Hepatocyte (in vitro differentiated cells): ENCODE results near the gene PDE8B.

Experiments used
- EZH2 ChIP-seq: fragments of 200-600 bp; sonication (generic); IDR thresholded peaks from 2 replicates; pipeline ENCODE4 v1.6.1; 2016; ENCODE audit warnings: antibody characterized with exemption, mild to moderate bottlenecking, borderline replicate concordance
- EZH2phosphoT487 ChIP-seq: fragments of 200-600 bp; sonication (generic); IDR thresholded peaks from one replicate; pipeline ENCODE4 v1.6.1; 2018; ENCODE audit warnings: antibody characterized with exemption, mild to moderate bottlenecking, low read depth, moderate library complexity; ENCODE audit not compliant: unreplicated experiment, severe bottlenecking
- TF ChIP-seq, protein P1 (sequence below): fragments of 200-600 bp; sonication (generic); IDR thresholded peaks from 2 replicates; pipeline ENCODE4 v1.5.1; 2016; ENCODE audit warnings: antibody characterized with exemption, mild to moderate bottlenecking; ENCODE audit not compliant: poor library complexity

- TF ChIP-seq, protein P1, sequence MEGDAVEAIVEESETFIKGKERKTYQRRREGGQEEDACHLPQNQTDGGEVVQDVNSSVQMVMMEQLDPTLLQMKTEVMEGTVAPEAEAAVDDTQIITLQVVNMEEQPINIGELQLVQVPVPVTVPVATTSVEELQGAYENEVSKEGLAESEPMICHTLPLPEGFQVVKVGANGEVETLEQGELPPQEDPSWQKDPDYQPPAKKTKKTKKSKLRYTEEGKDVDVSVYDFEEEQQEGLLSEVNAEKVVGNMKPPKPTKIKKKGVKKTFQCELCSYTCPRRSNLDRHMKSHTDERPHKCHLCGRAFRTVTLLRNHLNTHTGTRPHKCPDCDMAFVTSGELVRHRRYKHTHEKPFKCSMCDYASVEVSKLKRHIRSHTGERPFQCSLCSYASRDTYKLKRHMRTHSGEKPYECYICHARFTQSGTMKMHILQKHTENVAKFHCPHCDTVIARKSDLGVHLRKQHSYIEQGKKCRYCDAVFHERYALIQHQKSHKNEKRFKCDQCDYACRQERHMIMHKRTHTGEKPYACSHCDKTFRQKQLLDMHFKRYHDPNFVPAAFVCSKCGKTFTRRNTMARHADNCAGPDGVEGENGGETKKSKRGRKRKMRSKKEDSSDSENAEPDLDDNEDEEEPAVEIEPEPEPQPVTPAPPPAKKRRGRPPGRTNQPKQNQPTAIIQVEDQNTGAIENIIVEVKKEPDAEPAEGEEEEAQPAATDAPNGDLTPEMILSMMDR: no peak
- TF ChIP-seq EZH2 (no peak), EZH2phosphoT487 (no peak)
These were observed 28.7 kb upstream of the PDE8B start for GRCh38 chr5:77181596-77182304.
